Measurements from ENCODE around the gene DCAF17.
"Not testable (repeated sequence)": the region's sequence is repeated elsewhere in the genome, so short reads cannot be mapped to it uniquely, and the experiment has no call there.

DCAF17 gene

DNA sequence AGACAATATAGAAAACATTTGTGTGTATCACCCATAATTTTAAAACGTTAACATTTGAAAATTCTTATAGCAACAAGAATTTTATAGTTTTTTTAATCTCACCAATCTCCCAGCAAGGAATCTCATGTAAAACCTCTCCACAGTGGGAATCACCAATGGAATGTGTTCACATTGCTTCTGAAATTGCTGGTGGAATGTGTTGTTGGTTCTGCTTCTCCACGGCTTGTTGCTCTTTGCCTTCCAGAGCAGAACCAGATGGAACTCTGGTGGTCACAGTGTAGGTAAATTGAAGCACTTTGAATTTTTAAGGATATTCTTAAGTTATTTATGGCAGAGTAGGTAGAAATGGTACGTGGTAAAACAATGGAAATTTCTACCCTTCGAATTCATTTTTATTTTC, 35.1 kb downstream of the DCAF17 start:
- no peak for DNase-seq

DNA sequence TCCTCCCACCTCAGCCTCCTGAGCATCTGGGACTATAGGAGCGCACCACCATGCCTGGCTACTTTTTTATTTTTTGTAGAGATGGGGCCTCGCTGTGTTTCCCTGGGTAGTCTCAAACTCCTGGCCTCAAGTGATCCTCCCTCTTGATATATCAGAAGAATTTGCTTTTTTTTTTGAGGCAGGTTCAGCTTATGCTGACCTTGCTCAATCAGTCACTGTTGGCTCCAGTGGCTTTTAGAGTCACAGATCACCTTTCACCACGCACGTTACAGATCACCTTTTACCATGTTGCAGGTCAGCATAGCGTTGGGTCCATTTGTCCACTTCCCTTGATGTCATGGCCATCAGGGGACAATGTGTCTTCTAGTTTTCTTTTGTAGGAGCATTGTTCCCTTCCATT, 36.1 kb downstream of the DCAF17 start:
- no peak for DNase-seq

DNA sequence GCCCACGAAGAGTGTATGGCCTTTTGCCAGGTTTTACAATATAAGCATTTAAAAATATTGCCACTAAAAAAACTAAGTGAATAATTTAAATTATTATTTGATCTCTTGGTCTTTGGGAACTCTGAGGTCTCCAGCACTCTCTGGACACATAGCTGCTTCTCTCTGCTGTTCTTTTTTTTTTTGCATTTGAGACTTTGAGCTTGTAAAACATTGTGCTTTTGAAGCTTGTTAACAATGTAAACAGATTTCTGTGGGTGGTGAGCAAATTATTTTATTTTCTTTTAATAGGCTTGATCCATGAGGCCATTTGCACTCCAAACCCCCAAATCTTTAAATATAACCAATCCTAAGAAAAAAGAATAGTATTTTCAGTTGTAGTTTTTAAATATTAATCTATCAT, 42.0 kb downstream of the DCAF17 start:
- no peak for DNase-seq

DNA sequence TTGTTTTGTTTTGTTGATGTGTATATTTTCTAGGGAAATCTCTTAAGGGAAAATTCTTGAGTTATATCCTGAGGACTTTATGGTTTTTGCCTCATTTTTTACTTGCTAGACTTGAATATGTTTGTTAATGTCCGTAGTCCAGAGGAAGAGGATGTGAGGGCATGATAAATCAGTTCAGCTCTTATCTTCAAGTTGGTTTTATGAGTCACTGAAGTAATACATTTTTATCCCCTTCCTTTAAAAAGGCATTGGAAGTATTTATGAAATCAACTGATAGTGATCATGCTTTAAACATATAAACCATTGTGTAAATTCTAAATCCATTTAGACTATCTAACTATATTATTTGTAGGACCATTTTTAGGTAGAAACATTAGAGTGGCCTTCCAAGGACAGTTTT, 44.3 kb downstream of the DCAF17 start:
- DNase-seq = no peak

DNA sequence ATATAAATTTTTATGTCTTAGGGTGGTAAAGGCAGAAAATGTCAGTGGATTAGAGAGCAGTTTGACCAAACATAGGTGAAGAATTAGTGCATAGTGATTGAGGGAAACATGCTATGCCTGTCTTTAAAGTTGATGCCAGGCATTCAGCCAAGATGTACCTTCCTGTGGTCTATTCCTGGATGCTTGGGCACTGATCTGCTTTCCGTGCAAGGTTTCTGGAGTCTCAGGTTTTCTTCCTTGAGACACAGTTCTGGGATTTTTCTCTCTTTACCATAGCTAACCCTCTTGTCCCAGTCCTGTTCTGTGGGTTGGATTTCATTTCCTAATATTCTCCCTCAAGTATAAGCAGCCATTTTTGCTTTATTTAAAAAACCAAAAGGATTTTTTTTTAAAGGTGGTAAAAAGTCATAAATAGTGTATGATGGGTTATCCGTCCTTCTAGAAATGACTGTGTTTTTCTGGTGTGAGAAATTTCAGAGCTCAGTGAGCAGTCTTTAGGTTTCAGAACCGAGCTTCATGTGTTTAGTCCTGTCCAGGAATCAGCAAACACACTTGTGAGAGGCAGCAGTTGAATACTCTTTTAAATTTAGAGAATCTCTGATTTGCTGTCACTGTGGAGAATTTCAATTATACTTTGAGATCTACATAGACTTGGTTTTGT, 45.3 kb downstream of the DCAF17 start:
- no peak for DNase-seq

DNA sequence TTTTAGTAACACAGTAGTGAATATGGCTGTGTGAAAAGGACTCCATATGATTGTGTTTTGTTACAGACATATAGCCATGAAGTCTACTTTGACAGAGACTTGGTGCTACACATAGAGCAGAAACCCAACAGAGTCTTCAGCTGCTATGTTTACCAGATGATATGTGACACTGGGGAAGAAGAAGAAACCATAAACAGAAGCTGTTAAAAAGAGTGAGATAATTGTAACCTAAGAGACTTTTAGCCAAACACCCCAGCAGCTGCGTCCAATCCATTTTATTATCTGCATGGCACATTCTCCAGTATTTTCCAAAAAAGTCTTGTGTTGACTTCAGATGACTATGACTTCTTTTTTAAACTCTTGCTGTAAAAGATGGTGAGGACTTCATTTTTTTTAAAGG, 46.9 kb downstream of the DCAF17 start:
- no peak for DNase-seq

DNA sequence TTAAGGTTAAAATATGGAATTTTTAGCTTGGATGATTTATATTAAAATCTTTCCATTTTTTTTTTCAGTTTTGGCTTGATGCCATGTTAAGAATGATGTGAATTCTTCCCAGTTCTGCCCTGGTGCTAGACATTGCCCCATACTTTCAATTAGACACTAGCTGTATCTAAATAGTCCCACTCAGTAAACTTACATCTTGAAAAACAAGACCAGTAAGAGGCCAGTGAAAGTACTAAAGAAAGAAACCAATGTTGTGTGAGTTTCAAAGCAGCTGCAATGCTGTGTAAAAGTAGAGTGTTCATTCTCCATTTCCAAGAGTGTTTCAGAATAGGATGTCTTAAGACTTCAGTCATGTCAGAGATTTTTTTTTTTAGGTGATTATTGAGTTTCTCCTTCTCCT, 48.3 kb downstream of the DCAF17 start:
- DNase-seq = no peak

DNA sequence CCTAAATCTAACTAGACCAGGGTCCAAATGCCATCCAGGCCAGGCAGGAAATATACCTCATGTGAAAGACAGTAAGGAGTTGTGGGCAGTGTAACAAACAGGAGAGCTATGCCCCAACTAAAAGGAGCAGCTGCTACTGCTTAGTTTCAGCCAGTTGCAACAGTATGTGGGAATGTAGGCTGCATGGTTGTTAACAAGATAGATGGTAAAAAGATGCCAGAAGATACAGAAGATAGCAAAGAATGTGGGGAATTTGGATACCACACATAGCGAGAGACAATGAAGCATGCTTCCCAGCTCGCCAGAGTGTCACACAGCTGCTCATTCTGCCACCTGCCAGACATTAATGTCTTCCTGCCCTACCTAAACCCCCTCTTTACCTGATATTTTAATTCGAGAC, 48.9 kb downstream of the DCAF17 start:
- no peak for DNase-seq

DNA sequence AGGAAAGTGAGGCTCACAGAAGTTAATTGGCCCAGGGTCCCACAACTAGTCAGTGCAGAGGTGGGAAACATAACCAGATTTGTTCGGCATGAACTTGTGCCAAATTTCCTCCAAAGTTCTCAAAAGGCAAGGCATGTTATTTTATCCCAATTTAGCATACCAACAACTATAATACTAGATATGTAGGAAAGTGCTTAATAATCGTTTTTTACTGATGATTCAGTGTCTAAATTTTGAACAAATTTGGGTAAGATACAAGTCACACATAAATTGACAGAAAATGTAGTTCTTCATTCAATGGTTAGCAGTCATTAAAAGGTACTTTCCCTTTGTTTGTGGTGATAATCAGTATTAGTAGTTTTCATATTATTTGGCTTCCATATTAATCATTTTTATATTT, 49.8 kb downstream of the DCAF17 start:
- DNase-seq = no peak

DNA sequence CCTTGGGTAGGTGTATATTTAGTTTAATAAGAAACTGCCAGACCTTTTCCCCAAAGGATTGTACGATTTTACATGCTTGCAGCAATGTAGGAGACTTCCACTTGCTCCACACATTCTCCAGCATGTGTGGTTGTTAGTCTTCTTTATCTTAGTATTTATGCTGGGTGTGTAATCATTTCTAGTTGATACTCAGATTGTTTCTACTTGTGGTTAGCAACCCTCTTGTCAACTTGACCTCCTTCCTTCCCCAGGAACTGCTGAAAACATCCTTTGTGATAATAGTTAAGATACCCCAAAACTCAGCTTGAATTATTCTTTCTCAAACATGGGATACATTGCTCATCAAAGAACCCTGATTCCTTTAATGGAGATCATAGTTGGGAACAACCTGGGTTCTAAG, 51.1 kb downstream of the DCAF17 start:
- DNase-seq = no peak

DNA sequence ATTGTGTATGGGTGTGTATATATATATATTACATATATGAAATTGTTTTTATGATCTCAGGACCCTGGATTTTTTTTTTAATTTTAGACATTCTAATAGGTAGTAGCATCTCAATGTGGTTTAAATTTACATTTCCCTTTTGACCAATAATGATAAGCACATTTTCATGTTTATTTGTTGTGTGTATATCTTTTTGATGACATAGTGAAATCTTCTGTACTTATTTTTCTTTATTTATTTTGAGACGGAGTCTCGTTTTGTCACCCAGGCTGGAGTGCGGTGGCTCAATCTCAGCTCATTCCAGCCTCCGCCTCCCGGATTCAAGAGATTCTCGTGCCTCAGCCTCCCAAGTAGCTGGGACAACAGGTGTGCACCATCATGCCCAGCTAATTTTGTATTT, 53.2 kb downstream of the DCAF17 start:
- no peak for DNase-seq

DNA sequence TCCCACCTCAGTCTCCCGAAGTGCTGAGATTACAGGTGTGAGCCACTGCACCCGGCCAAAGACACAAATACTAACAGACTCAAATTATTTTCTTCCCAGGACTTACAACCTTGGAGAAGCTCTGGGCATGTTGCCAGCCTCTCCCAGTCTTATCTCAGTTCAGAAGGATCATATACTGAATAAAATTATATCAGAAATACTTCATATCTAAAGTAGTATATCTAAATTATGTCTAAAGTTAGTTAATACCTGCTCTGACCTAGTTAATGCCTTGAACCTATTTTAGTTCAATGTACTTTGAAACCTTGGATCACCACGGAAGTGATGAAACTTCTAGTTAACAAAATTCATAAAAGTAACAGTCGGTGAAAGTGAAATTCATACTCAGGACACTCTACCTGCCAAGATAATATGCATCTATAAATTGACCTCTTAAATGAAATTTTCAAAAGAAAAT, 53.8 kb downstream of the DCAF17 start:
- no peak for DNase-seq

DNA sequence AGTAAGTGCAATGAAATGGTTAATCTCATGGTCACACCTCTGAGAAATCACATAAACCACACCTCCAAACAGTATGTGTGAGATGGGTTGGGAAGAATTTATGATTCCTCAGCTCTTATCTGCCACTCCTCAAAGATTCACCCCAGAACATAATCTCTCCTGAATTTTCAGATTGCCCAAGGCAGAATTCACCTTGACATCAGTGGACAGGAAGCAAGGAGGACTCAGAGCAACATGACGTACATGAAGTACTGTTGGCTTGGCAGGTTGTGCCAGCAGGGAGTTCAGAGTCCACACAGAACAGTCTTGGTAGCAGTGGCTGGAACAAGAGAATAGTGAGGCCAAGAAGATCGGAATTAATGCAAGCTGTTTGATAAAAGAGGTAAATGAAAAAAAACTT, 56.6 kb downstream of the DCAF17 start:
- DNase-seq = no peak

DNA sequence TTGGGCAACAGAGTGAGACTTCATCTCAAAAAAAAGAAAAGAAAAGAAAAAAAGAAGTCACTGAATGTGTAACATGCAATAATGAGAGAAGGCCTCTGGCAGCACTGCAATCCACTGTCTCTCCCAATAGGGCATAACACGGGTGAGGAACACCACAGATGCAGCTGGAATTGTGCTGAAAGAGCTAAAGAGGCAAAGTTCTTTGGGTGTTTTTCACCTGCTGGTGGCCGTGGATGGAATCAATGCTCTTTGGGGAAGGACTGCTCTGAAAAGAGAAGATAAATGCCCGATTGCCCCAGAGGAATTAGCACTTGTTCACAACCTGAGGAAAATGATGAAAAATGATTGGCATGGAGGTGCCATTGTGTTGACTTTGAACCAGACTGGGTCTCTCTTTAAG, 57.3 kb downstream of the DCAF17 start:
- no peak for DNase-seq

DNA sequence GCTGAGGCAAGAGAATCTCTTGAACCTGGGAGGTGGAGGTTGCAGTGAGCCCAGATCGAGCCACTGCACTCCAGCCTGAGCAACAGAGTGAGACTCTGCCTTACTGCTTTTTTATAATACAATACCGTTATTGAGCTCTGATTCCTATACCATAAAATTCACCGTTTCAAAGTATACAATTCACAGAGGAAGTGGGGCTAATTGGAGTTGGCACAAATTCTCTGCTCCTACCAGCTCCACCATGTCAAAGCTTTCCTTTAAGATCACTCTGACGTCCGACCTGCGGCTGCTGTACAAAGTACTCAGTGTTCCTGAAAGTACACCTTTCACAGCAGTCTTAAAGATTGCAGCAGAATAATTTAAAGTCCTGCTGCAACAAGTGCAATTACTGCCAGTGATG, 58.6 kb downstream of the DCAF17 start:
- no peak for DNase-seq

DNA sequence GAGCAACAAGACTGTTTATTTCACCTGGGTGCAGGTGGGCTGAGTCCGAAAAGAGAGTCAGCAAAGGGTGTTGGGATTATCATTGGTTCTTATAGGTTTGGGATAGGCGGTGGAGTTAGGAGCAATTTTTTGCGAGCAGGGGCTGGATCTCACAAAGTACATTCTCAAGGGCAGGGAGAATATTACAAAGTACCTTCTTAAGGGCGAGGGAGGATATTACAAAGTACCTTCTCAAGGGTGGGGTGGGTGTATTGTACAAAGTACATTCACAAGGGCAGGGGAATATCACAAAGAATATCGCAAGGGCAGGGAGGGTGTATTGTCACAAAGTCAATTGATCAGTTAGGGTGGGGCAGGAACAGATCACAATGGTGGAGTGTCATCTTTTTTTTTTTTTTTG, 63.6 kb downstream of the DCAF17 start:
- not testable (repeated sequence) for DNase-seq

DNA sequence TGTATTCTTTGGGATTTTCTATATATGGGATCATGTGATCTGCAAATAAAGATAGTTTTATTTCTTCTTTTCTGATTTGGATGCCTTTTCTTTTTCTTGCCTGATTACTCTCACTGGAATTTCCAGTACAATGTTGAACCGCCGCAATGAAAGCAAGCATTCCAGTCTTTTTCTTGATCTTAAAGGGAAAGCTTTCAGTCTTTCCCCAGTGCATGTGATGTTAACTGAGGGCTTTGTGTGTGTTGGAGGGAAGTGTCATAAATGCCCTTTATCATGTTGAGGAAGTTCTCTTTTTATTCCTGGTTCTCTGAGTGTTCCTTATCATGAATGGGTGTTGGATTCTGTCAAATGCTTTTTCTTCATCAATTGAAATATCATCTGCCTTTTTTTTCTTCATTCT, 71.3 kb downstream of the DCAF17 start:
- DNase-seq = no peak

DNA sequence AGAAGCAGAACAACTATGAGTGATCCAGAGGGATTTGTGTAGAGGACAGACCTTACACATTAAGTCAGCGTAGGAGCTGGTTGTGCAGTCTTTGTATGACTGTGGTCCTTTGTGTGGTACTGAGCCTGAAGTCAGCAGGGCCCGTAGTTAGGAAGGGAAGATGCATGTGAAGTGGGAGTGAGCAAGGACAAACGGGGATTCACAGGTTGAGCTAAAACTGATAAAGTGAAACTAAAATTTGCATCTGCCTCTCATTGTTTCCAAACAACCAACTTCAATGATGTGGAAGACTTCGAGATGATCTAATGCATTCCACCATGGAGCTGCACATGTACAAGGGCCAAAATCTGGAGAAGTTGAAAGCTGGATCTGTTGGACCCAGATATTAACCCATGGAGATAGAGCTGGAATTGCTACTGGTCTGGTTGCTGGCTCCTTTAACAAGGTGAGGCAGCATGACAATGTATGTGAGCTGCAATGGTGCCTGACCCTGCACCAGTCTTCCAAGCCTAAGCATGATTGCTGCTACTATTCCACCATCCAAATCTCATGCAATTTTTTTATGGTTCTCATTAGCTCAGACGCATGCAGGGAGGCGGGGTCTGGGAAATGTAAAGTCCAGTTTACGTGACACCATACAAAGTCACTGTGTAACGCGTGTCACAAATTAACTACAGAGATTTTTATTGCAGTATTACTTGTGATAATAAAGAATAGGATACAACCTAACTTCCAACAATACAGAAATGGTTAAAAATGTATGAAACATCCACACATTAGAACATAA, 76.1 kb downstream of the DCAF17 start:
- no peak for DNase-seq

DNA sequence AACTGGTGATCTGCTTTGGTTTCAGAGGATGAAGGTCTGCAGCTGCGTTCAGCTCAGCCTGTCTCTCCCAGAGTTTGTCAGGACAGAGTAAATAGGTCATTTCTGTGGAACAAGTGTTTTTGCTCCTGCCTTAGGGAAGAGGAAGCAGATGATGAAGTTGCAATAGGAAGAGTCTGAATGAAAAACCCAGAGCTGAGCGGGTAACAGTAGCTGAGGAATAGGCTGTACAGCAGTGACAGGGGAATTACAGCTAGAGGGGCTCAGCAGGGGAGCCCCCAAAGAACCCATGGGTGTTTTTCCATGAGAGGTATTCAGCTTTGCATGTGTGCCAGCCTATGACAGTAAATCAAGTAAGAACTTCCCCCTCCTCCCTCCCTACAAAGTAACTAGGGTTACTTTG, 78.0 kb downstream of the DCAF17 start:
- no peak for DNase-seq

DNA sequence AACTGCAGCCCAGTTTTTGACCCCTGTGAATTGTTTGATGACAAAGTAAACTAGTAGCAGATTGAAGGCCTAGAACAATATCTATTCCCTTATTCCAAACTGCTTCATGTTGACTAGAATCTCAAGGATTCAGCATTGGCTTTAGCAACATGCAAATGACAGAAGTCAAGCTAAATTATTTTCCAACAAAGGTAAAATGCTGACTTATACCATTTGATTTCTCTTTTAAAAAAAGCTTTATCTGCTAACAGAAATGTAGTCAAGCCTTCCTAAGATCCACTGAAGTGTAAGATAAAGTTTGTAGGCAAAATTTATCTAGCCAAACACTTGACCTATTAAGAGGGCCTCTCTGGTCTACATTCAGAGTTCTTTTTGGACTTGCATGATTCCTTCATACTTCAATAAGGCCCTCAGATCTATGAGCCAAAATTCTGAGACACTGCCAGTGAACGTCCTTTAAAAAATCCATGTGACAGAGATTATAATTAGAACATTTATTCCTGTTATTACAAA, 78.7 kb downstream of the DCAF17 start:
- no peak for DNase-seq

DNA sequence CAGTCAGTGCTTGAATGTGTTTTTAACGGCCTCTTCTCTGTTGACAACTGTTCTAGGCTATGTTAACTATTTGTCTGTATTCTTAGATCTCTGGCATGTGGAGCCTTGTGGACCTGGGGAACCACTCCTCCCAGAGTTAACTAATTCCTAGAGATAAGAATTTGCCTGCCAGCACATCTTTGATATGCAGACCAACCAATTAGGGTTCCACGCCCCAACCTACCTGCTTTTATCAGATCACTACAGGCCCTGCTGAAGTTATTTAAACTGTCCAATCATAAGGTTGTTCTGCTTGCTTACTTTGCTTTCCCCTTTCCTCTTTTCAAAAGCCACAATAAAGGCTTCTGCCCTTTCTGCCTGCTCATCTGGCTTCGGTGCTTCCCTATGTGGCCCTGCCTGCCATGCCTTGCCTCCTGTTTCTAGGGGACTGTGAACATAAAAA, 79.7 kb downstream of the DCAF17 start:
- no peak for DNase-seq

DNA sequence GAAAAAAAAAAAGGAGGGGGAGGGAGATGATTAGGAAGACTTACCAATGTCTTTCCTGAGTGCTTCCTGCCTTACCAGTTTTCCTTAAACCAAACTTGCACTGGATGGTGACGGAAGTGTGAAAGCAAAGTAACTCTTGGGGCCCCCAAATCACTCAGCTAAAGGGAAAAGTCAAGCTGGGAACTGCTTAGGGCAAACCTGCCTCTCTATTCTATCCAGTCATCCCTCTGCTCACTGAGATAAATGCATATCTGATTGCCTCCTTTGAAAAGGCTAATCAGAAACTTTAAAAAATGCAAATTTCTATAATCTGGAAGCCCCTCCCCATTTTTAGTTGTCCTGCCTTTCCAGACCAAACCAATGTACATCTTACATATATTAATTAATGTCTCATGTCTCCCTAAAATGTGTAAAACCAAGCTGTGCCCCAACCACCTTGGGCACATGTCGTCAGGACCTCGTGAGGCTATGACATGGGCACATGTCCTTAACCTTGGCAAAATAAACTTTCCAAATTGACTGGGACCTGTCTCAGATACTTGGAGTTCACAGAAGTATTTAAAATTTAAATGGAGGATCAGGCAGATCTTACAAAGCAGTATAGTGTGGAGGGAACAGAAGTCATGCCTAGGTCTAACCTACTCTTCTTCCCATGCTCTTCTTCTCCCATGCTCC, 81.0 kb downstream of the DCAF17 start:
- DNase-seq = no peak

DNA sequence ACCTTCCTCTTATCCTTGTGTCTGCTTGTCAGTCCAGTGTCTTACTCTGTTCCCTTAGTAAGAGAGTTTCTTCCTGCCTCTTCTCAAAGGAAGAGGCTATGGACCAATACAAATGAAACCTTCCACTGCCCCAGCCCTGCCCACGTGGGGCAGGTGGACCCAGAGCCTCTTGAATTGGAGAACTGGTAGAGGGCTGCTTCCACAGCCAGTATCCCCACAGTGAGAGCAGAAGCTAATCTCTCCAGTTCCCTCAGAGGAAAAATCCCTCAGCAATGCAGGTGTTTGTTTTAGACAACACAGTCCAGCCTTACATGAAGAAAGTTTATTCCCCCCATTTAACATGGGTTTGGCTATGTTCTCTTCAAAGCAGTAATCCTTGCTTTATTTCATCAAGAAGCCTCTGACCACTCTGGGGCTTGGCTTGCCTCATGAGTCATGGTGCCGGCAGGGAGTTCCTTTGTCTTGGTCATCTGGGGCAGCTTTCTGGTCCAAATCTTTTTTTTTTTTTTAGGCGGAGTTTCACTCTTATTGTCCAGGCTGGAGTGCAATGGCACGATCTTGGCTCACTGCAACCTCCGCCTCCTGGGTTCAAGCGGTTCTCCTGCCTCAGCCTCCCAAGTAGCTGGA, 81.8 kb downstream of the DCAF17 start:
- DNase-seq = no peak

All from stimulated activated CD4-positive, alpha-beta T cell treated with anti-CD3 and anti-CD28 coated beads, Interleukin-12 subunit alpha, Interleukin-12 subunit beta, amount 100 ng/mL, for 4 hours (primary cell).